ENCODE data around the gene UCN2.

DNA sequence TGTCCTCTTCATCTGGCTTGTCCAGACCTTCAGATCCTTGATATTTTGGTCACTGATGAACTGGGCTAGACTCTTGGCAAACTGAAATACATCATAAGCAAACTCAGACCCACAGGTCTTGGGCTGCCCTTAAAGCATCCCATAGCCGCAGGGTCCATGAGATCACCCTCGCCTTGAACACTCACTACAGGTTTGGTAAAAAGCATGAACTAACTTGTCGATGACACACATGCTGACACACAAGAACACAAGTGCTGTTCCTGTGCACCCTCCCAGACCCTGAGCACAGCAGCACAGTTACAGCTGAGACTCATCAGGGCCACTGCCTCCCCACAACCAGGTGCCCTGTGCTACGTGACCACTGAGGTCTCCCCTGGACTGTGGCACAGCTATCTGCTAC is 28.0 kb downstream of the UCN2 start:
- no peak for TF ChIP-seq POLR2AphosphoS5 (IDR thresholded peaks at IDR 0.05; ENCODE audit: low read depth, low read length)
- no peak for TF ChIP-seq POLR2A (IDR thresholded peaks at IDR 0.05; ENCODE audit: low read depth, low read length)
- TF ChIP-seq TAF1 (IDR thresholded peaks at IDR 0.05; ENCODE audit: borderline replicate concordance, low read depth, low read length), result no peak
